ENCODE results near the gene DHRSX.
"Not testable (repeated sequence)": the region's sequence is repeated elsewhere in the genome, so short reads cannot be mapped to it uniquely, and the experiment has no call there.

Gene DHRSX

DNA sequence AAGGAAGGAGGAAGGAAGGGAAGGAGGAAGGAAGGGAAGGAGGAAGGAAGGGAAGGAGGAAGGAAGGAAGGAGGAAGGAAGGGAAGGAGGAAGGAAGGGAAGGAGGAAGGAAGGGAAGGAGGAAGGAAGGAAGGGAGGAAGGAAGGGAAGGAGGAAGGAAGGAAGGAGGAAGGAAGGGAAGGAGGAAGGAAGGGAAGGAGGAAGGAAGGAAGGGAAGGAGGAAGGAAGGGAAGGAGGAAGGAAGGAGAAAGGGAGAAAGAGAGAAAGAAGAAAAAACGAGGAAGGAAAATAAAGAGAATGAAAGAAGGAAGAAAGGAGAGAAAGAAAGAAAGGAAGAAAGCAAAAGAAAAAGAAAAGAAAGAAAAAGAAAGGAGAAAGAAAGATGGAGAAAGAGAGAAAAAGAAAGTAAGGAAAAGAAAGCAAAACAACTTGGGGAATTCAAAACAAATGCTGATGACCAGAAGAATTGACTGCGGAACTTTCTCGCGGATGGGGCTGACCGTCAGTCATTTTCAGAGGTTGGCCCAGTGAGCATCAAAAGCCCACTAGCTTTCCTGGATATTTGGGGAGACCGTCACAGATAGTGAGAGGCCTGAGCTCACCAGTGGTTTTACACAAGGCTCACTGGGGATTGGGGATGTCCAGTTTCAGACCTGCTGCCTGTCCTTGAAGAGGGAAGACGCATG lies 286.5 kb downstream of the DHRSX start:
- not testable (repeated sequence) for DNase-seq (ENCODE audit: low read depth in 2 of 2)

DNA sequence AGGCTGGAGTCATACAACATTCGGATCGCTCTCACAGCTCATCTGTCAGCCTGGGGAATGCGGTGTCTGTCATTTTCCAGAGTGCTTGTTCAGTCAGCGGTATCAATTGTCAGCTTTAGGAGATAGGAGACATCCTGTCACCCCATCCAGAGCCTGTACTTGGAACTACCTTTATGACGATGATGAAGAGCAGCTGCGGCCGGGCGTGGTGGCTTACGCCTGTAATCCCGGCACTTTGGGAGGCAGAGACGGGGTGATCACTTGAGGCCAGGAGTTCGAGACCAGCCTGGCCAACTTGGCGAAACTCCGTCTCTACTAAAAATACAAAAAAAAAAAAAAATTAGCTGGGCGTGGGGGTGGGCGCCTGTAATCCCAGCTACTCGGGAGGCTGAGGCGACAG lies 289.1 kb downstream of the DHRSX start:
- not testable (repeated sequence) for DNase-seq (ENCODE audit: low read depth in 2 of 2)

DNA sequence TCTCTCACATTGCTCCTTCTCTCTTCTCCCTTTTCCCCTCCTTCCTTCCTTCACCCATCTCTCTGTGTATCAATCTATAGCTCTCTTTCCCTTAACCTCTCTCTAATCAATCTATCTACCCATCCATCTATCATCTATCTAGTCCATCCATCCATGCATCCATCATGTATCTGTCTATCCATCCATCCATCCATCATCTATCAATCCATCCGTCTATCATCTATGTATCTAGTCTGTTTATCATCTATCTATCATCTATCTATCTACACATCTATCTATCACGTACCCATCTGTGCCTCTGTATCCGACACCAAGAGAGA lies 307.5 kb downstream of the DHRSX start:
- no peak for DNase-seq (ENCODE audit: low read depth in 2 of 2)

DNA sequence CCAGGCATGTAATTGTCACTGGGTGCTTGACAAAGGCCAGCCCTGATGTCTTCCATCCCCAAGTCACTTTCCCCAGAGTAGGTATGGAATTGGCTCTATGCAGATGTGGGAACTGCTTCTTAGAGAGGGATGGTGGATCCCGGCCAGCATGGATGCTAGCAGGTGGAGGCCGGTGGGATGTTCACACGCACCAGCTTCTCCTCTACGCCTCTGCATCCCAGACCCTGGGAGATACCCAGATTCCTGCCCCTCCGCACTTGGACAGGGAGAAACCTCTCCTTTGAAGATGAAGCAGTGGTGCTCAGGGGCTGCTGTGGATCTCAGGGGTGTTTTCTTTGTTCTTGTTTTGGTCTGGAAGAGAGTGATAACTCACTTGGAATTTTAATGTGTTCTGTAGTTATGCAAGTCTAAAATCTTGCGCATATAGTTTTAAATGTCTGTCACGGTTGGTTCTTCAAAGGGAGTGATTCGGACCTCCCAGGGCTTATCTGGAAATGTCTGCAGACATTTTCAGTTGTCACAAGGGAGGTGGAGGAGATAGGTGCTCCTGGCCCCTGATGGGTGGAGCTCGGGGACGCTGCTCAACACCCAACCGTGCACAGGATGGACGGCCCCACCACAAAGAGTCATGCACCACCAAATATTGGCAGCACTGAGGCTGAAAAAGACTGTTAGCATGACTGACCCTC lies 308.0 kb downstream of the DHRSX start:
- no peak for DNase-seq (ENCODE audit: low read depth in 2 of 2)

DNA sequence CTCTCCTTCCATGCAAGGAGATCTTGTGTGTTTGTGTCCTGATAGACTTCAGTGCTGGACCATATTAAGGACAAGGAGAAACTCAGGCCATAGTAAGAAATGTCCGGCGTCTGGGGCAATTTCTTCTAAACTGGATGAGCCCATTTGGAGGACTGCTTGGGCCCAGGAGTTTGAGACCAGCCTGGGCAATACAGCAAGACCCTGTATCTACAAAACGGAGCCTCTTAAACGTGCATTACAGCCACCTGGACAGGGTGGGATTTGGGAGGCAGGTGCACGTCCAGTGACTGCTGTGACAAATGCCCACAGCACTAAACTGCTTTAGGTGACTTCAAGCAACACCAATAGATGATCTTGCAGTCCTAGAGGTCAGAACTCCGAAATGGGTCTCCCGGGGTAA lies 311.9 kb downstream of the DHRSX start:
- no peak for DNase-seq (ENCODE audit: low read depth in 2 of 2)

DNA sequence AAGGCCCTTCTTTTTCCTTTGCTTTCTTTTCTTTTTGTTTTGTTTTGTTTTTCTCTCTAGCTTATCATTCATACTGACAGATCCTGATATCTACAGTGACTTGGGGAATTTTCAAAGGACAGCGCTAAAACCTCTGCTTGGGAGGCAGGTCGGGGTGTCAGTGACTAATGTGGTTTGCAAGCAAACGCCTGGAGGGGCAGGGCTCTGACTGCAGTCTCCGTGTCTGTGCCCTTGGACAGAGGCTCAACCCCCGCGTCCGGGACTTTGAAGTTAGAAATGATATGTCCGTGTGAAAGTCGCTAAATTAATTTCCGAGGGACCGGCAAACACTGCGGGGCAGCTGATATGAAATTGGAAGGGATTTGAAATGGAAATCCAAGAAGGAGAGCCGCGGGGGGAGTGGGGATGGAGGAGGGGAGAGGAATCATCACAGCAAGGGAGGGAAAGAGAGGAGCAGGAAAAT lies 312.4 kb downstream of the DHRSX start:
- no peak for DNase-seq (ENCODE audit: low read depth in 2 of 2)

DNA sequence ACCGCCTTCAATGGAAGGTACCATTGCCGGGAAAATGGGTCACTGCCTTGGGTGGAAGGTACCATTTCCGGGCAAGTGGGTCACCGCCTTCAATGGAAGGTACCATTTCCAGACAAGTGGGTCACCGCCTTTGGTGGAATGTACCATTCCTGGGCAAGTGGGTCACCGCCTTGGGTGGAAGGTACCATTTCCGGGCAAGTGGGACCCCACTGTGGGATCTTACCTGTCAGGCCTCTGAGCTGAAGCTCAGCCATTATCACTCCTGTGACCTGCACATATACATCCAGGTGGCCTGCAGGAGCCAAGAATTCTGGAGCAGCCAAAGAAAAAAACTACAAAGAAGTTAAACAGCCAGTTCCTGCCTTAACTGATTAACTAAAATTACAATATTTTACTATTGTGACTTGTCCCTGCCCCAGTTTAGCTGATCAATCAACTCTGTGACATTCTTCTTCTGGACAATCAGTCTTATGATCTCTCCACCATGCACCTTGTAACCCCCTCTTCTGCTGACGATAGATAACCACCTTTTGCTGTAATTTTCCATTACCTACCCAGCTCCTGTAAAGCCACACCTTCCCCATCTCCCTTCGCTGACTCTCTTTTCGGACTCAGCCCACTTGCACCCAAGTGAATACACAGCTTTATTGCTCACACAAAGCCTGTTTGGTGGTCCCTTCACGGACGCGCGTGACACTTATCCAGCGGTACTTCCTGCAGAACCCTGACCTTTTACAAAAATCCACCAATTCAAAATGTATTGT lies 313.2 kb downstream of the DHRSX start:
- DNase-seq (ENCODE audit: low read depth in 2 of 2) = no peak

DNA sequence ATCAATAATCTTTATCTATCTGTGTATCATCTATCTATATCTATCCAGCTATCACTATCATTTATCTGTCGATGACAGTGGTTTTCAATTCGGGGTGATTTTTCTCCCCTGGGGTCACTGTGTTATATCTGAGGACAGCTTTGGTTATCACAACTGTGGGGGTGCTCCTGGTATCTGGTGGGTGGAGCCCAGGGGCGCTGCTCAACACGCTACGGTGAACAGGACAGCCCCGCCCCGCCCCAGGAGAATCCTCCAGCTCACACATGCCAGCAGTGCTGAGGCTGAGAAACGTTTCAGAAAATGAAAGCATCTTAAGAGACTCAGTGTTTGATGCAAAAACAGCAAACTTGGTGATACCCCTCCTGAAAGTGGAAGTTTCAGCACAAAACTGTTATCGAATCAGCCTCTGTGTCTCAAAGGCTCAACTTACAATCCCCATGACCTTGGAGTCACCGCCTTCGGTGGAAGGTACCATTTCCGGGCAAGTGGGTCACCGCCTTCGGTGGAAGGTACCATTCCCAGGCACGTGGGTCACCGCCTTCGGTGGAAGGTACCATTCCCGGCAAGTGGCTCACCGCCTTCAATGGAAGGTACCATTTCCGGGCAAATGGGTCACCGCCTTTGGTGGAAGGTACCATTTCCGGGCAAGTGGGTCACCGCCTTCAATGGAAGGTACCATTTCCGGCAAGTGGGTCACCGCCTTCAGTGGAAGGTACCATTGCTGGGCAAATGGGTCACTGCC lies 315.3 kb downstream of the DHRSX start:
- DNase-seq (ENCODE audit: low read depth in 2 of 2) = no peak

DNA sequence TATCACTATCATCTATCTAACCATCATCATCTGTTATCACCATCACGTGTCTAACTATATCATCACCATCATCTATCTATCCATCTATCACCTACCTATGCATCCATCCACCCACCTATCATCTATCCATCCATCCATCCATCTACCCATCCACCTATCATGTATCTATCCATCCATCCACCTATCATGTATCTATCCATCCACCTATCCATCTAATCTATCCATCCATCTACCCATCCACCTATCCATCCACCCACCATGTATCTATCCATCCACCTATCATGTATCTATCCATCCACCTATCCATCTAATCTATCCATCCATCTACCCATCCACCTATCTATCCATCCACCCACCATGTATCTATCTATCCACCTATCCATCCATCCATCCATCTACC lies 316.7 kb downstream of the DHRSX start:
- DNase-seq (ENCODE audit: low read depth in 2 of 2) = no peak

DNA sequence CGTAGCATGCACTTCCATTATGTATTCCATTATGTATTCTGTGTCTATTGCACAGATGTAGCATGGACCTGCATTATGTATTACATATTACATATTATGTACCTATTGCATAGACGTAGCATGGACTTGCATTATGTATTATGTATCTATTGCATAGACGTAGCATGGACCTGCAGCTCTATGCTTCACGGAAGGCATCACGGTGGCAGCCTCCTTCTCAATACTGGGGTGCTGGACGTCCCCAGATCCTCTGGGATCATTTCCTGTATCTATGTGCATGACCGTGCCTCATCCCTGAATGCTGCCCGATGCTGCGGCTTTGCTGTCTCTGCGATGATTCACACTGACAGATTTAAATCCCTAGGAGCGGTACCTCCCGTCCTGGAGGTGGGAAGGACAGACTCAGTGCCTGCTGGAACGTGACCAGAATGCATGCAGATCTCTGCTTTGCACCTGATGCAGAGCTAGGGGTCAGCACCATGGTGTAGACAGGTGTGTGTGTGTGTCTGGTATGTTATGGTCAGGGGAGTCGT lies 317.5 kb downstream of the DHRSX start:
- DNase-seq (ENCODE audit: low read depth in 2 of 2) = no peak

DNA sequence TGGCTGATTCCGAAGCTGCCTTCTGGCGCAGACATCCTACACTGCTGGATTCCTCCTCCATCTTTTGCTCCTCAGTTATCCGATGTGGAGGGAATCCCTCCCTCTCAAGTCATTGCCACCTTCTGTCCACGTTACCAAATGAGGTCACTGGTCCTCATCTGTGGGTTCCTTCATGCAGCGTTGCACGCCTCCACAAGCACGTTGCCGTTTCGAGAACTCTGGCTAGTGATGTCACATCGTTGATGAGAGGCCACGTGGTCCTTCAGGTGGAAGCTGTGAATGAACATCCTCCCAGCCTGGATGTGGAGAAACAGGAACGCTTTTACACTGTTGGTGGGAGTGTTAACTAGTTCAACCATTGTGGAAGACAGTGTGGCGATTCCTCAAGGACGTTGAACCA lies 323.2 kb downstream of the DHRSX start:
- no peak for DNase-seq (ENCODE audit: low read depth in 2 of 2)

DNA sequence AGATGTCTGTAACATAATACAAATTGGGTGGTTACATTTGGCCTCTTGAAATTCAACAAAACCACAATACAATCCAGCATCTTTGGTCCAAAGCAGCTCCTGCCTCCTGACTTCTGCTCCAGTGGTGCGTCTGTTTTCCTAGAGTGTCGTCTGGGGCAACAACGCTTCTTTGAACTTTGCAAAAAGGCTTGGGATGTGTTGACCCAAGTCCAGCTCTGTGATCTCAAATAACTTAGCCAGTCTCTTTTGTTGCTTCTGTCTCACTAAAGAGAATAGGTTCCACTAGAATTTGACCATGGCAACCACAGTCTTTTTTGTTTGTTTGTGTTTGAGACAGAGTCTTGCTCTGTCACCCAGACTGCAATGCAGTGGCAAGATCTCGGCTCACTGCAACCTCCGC lies 324.0 kb downstream of the DHRSX start:
- no peak for DNase-seq (ENCODE audit: low read depth in 2 of 2)

DNA sequence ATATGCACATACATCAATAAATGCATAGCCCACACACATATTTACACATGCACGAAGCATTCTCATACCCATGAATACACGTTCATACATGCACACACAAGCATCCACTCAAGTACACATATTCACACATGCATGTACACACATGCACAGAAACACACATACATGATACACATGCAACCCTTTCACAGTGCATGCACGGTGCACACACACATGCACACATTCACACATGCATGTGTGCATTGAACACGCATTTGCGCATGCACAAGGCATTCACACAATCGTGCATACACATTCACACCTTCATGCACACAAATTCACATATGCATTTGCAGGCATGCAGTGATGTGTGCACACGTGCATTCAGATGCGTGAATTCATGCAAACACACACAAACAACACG lies 324.5 kb downstream of the DHRSX start:
- DNase-seq (ENCODE audit: low read depth in 2 of 2) = no peak

DNA sequence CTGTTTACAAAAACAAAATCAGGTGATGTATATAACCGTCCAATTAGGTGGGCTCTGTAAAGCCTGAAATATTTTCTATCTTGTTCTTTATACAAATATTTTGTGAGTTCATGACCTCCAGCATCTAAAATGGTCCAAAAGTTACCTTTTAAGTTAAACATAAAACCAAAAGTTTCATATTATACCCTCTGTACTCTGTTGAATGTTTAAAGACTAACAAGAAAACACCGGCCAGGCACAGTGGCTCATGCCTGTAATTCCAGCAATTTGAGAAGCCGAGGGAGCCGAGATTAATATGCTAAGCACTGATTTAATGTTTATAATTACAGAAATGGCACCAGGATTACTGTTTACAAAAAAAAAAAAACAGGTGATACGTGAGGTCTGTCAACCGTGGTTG lies 328.4 kb downstream of the DHRSX start:
- DNase-seq (ENCODE audit: low read depth in 2 of 2) = no peak
